ENCODE measurements around the gene MAP3K7. TPM values are rescaled to one million over a fixed set of nuclear protein-coding genes. Genes with fewer than 3 reads are reported as not detected.

The MAP3K7 gene
- total and polyA plus RNA-seq, 2 donors (not counting 3 experiments of a cell fraction or from before 2014, with no cell fraction given): 15.3 to 25.6 TPM

DNA sequence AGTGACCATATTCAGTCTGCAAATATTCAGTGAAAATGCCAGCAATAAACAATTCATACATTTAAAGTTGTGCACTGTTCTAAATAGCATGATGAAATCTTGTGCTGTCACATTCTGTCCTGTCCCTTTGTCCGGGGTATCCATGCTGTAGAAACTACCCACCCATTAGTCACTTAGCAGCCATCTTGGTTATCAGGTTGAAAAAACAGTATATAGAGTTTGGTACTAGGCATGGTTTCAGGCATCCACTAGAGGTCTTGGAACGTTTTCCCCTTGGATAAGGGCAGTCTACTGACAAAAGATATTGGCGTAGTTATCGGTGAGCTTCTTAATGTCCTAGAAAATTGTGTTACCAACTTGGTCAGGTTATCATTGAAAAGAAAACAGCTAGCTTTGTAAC lies 12.3 kb upstream of the MAP3K7 start:
- no peak overlapping the region for H2AFZ ChIP-seq (ENCODE audit: low read depth, low read length)
- intact Hi-C loops (cut with micrococcal nuclease) (no loop called here), dilution Hi-C loops (cut with MboI; ENCODE audit: extremely low pct_ligation_motif_present, low sequenced_read_pairs) (no loop called here)
- ChIA-PET POLR2A (no interaction called here), CTCF (no interaction called here)
- no peaks in the 10 kb centered on the region for H3K36me3 ChIP-seq (ENCODE audit: control insufficient read depth in 2 of 2, extremely low read depth in 1 of 2, insufficient read depth in 2 of 2, low read length in 2 of 2)
- no peaks in the 10 kb centered on the region for H3K79me2 ChIP-seq (ENCODE audit: control insufficient read depth, insufficient read depth, low read length)
- no peak for DNase-seq (ENCODE audit: low read depth, low spot score)
- no peak overlapping the region for H3K4me2 ChIP-seq (ENCODE audit: insufficient read depth, low read length)
- no peaks in the 10 kb centered on the region for H4K20me1 ChIP-seq (replicated peaks; ENCODE audit: control insufficient read depth, extremely low read depth, insufficient read depth, low read length)
- no peaks in the 10 kb centered on the region for H3K4me1 ChIP-seq (ENCODE audit: control insufficient read depth, extremely low read depth, insufficient read depth, low read length)
- peaks cover 8 to 18% of the 10 kb centered on the region in 2 experiments for H3K27me3 ChIP-seq (ENCODE audit: control insufficient read depth in 2 of 2, insufficient read depth in 2 of 2, low read length in 2 of 2)
- no peaks in the 10 kb centered on the region for H3K9me3 ChIP-seq (replicated peaks; ENCODE audit: control insufficient read depth, insufficient read depth, low read length)
- no peak overlapping the region for H3K9ac ChIP-seq (replicated peaks; ENCODE audit: extremely low read depth, insufficient read depth, low read length)
- FAIRE-seq: no peak
- H3K27ac ChIP-seq (ENCODE audit: insufficient read depth, low read depth, low read length): no peak overlapping the region
- BruUV-seq (replicated peaks): no TSS peak
- H3K4me3 ChIP-seq (replicated peaks in 1 of 3; ENCODE audit: insufficient read depth in 1 of 3, low read depth in 1 of 3, low read length in 3 of 3): no peak overlapping the region
- TF ChIP-seq POLR2A (IDR thresholded peaks at IDR 0.05; ENCODE audit: low read depth, low read length) (no peak), CTCF (IDR thresholded peaks at IDR 0.05; ENCODE audit: extremely low read depth in 1 of 2, insufficient read depth in 1 of 2, low read depth in 1 of 2, low read length in 2 of 2) (no peak), POLR2AphosphoS5 (IDR thresholded peaks at IDR 0.05; ENCODE audit: insufficient read depth, low read depth, low read length) (no peak), EZH2 (IDR thresholded peaks at IDR 0.05; ENCODE audit: borderline replicate concordance, low read depth, low read length, severe bottlenecking) (no peak), MYC (IDR thresholded peaks at IDR 0.05; ENCODE audit: low read depth, low read length) (no peak), JUN (IDR thresholded peaks at IDR 0.05; ENCODE audit: borderline replicate concordance, insufficient read depth, insufficient read length, low read depth) (no peak), GATA2 (IDR thresholded peaks at IDR 0.05; ENCODE audit: insufficient read depth, insufficient read length, low read depth, low read length) (no peak), FOS (IDR thresholded peaks at IDR 0.05; ENCODE audit: borderline replicate concordance, insufficient read depth, low read length) (no peak)
- TF ChIP-seq, protein P1, sequence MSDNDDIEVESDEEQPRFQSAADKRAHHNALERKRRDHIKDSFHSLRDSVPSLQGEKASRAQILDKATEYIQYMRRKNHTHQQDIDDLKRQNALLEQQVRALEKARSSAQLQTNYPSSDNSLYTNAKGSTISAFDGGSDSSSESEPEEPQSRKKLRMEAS (IDR thresholded peaks at IDR 0.05; ENCODE audit: insufficient read depth, insufficient read length): no peak
- no peaks in the 10 kb centered on the region for H3K9me1 ChIP-seq (replicated peaks; ENCODE audit: control insufficient read depth, extremely low read depth, insufficient read depth, low read length)

Data from endothelial cell of umbilical vein (primary cell).